Esophagus muscularis mucosa (tissue), 3 donors: ENCODE measurements around the gene NPAS3.

Experiments
- POLR2A ChIP-seq: fragments of 450-650 bp; IDR thresholded peaks from one replicate; pipeline ENCODE4 v1.6.1; 2017; ENCODE audit warnings: antibody characterized with exemption, moderate library complexity, mild to moderate bottlenecking, low read depth
- TF ChIP-seq, protein P1 (sequence below), 3 experiments: fragments of 200-600 bp in 2 of 3; fragments of 450-650 bp in 1 of 3; sonication (generic) in 2 of 3; IDR thresholded peaks; one replicate each; pipeline ENCODE4 v1.5.1; 2017 to 2019; ENCODE audit warnings: antibody characterized with exemption in 3 of 3, mild to moderate bottlenecking in 2 of 3, moderate library complexity in 1 of 3

DNA sequence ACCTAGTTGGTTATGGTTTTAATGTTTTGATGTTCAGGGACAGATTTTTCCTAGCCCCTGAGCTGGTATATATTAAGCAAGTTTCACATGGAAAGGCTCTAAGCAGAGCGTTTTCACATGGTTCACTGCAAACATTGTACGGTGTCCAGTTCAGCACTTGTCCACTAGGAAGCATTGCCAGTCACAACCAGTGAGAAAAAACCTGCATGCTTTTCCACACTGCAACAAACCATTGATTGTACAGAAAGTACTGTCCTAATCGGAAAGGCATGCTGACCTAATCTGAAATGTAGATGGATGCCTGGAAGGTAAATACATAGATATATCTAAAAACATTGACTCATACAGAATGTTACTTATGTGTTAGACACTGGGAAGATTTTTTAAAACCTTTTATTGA, 25.0 kb upstream of the NPAS3 start:
- TF ChIP-seq POLR2A: no peak
- TF ChIP-seq, protein P1, sequence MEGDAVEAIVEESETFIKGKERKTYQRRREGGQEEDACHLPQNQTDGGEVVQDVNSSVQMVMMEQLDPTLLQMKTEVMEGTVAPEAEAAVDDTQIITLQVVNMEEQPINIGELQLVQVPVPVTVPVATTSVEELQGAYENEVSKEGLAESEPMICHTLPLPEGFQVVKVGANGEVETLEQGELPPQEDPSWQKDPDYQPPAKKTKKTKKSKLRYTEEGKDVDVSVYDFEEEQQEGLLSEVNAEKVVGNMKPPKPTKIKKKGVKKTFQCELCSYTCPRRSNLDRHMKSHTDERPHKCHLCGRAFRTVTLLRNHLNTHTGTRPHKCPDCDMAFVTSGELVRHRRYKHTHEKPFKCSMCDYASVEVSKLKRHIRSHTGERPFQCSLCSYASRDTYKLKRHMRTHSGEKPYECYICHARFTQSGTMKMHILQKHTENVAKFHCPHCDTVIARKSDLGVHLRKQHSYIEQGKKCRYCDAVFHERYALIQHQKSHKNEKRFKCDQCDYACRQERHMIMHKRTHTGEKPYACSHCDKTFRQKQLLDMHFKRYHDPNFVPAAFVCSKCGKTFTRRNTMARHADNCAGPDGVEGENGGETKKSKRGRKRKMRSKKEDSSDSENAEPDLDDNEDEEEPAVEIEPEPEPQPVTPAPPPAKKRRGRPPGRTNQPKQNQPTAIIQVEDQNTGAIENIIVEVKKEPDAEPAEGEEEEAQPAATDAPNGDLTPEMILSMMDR (IDR thresholded peaks at IDR 0.05): peak in 1 of 3 experiments; percentile 16
